Adrenal gland (tissue), 12 donors: Measurements from ENCODE around the gene C12orf56. TPM values are rescaled to one million over a fixed set of nuclear protein-coding genes. Genes with fewer than 3 reads are reported as not detected.

ENCODE experiments used
- DNase-seq, 7 donors: peaks; one replicate each; pipeline ENCODE4 v3.0.0-alpha.2; 2019 to 2020
- H3K27ac ChIP-seq, 5 donors: fragments of 200-600 bp; sonication (generic) in 4 of 5; 1 replicate in 3 of 5; 2 replicates in 2 of 5; pipeline versions ENCODE4 v1.5.1 to v1.8.0; 2016 to 2020; ENCODE audit warnings: mild to moderate bottlenecking in 1 of 5
- H3K27me3 ChIP-seq: fragments of 200-600 bp; 2 replicates; pipeline ENCODE4 v1.8.0; 2021
- H3K36me3 ChIP-seq, 2 donors: fragments of 200-600 bp; replicated peaks in 1 of 2; 1 replicate in 1 of 2; 2 replicates in 1 of 2; pipeline versions ENCODE4 v1.5.1 to v1.8.0; 2018 to 2022
- H3K4me1 ChIP-seq, 2 donors: fragments of 200-600 bp; replicated peaks in 1 of 2; 1 replicate in 1 of 2; 2 replicates in 1 of 2; pipeline versions ENCODE4 v1.5.1 to v1.8.0; 2018 to 2021
- H3K4me3 ChIP-seq, 4 donors: fragments of 200-600 bp; sonication (generic) in 3 of 4; one replicate each; pipeline ENCODE4 v1.5.1; 2016 to 2018
- H3K9me3 ChIP-seq, 3 donors: fragments of 200-600 bp; sonication (generic) in 1 of 3; replicated peaks in 1 of 3; 1 replicate in 2 of 3; 2 replicates in 1 of 3; pipeline versions ENCODE4 v1.5.1 to v1.8.0; 2016 to 2021
- POLR2A ChIP-seq, 2 donors: fragments of 450-650 bp; IDR thresholded peaks; one replicate each; pipeline ENCODE4 v1.6.1; 2017; ENCODE audit warnings: antibody characterized with exemption in 2 of 2, mild to moderate bottlenecking in 2 of 2, moderate library complexity in 1 of 2
- WGBS, 4 donors: extraction: QIAGEN DNeasy Blood & Tissue Kit in 2 of 4; methylation state at CpG; one replicate each; pipeline versions ENCODE4 v1.1.5 to v1.1.7; 2013 to 2017; 5-methylcytosine and 5-hydroxymethylcytosine counted together
- intact Hi-C, 2 donors: fragments of 100-400 bp; cut with DNase I; formaldehyde crosslinking; loops; one replicate each; pipeline versions ENCODE4 v1.14.1 to v1.15.0; 2022 to 2023
- polyA plus RNA-seq, 3 donors: library from polyadenylated mRNA; stranded (reverse); fragments of 200-250 nt in 2 of 3; fragments of 350-450 nt in 1 of 3; fragmentation: Illumina TruSeq in 1 of 3; extraction: RNeasy Lipid Tissue Mini Kit (QIAGEN cat#74804) in 1 of 3; gene quantifications; one replicate each; pipeline ENCODE4 v1.2.3, GENCODE V29; 2013 to 2014
- total RNA-seq, 9 donors: library from RNA; depleted of rRNA in 4 of 9; stranded (reverse); fragments of >200 nt in 4 of 9; fragments of 120-200 nt in 1 of 9; fragmentation: NEBNext Ultra II Directional in 1 of 9; extraction: Animal tissue kit (Norgen Biotek cat#: 25700) in 1 of 9; gene quantifications; one replicate each; pipeline versions ENCODE4 v1.1.0 to v1.2.4, GENCODE V29; 2013 to 2023
- TF ChIP-seq, protein P1 (sequence below), 6 experiments: fragments of 450-650 bp in 4 of 6; fragments of 200-600 bp in 2 of 6; sonication (generic) in 1 of 6; IDR thresholded peaks; 1 replicate in 5 of 6; 2 replicates in 1 of 6; pipeline versions ENCODE4 v1.5.1 to v1.8.0; 2016 to 2021; ENCODE audit warnings: antibody characterized with exemption in 6 of 6, mild to moderate bottlenecking in 2 of 6, moderate library complexity in 1 of 6
- donor health status: healthy with polysubstance abuse.
- donor health status: Bipolar disorder and iron deficiency.
- donor health status: DM: yes; HTN: yes; CAD: no.
- donor health status: DM: no; HTN: no; CAD: no.
- donor health status: DM: no; HTN: no; CAD: no.
- donor health status: DM: yes; HTN: yes; CAD: no.

C12orf56 gene
- total and polyA plus RNA-seq, 12 donors, result 0.07 to 0.11 TPM; not detected in 10

DNA sequence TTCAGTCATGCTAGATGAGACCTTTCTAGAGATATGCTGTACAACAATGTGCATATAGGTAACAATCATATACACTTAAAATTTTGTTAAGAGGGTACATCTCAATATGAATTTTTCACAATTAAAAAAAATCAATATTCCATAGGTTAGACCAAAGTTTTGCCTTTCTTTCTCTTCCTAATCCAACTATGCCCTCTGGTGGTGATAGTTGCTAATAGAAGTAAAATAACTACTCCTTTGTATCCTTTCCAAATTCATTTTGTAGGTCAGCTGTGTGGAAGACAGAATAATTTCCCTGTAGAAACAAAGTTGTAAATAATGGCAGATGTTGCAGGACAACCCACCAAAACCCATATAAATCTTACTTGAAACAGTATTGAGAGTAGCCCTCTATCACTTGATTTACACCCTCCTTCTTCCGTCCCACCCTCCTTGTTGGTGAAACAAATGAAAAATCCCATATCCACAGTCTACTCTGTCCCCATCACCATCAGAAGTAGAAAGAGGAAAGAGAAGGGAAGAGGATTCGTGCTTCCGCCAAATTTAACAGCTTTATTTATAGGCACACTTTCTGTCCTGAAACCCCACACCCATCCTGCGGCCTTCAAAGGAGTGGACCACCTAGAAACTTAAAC, 134.3 kb downstream of the C12orf56 start:
- intact Hi-C loops, result loop anchor here (2.0 to 10.0 kb wide), 3 partner anchors 171 to 419 kb away; no protein-coding TSS in a partner anchor
- Histone ChIP-seq H3K4me1 (peaks cover 6 to 12% of the 10 kb centered on the region in 2 donors), H3K4me3 (no peak overlapping the region), H3K27ac (no peak overlapping the region), H3K36me3 (no peaks in the 10 kb centered on the region), H3K9me3 (no peaks in the 10 kb centered on the region), H3K27me3 (no peaks in the 10 kb centered on the region)
- no peak for DNase-seq
- TF ChIP-seq, protein P1, sequence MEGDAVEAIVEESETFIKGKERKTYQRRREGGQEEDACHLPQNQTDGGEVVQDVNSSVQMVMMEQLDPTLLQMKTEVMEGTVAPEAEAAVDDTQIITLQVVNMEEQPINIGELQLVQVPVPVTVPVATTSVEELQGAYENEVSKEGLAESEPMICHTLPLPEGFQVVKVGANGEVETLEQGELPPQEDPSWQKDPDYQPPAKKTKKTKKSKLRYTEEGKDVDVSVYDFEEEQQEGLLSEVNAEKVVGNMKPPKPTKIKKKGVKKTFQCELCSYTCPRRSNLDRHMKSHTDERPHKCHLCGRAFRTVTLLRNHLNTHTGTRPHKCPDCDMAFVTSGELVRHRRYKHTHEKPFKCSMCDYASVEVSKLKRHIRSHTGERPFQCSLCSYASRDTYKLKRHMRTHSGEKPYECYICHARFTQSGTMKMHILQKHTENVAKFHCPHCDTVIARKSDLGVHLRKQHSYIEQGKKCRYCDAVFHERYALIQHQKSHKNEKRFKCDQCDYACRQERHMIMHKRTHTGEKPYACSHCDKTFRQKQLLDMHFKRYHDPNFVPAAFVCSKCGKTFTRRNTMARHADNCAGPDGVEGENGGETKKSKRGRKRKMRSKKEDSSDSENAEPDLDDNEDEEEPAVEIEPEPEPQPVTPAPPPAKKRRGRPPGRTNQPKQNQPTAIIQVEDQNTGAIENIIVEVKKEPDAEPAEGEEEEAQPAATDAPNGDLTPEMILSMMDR (IDR thresholded peaks at IDR 0.05), result peak; percentile 66 to 88 (median 84)
- TF ChIP-seq POLR2A (IDR thresholded peaks at IDR 0.05), result no peak
- 54 to 68% (median 60%) methylated on average over 4 of the region's 4 CpGs for WGBS, 4 donors

DNA sequence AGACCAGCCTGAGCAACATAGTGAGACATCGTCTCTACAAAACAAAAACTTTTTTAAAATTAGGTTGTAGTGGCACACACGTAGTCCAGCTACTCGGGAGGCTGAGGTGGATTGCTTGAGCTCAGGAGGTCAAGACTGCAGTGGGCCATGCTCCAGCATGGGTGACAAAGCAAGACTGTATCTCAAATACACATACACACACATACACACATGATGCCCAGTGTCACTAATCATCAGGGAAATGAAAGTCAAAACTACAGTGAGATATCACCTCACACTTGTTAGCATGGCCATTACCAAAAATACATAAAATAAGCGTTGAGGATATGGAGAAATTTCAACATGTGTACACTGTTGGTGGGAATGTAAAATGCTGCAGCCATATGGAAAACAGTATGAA, 135.3 kb downstream of the C12orf56 start:
- no peak overlapping the region for H3K4me3 ChIP-seq
- no peak overlapping the region for H3K27ac ChIP-seq
- no peaks in the 10 kb centered on the region for H3K9me3 ChIP-seq
- H3K27me3 ChIP-seq, result no peaks in the 10 kb centered on the region
- peaks cover 6 to 12% of the 10 kb centered on the region in 2 donors for H3K4me1 ChIP-seq
- DNase-seq, result no peak
- intact Hi-C loops, result loop anchor here (5.0 to 10.0 kb wide), 2 partner anchors 170 to 418 kb away; no protein-coding TSS in a partner anchor
- TF ChIP-seq POLR2A (IDR thresholded peaks at IDR 0.05), result no peak
- TF ChIP-seq, protein P1 (IDR thresholded peaks at IDR 0.05), result no peak
- 50 to 67% (median 59%) methylated on average over 4 of the region's 4 CpGs for WGBS, 4 donors
- no peaks in the 10 kb centered on the region for H3K36me3 ChIP-seq

DNA sequence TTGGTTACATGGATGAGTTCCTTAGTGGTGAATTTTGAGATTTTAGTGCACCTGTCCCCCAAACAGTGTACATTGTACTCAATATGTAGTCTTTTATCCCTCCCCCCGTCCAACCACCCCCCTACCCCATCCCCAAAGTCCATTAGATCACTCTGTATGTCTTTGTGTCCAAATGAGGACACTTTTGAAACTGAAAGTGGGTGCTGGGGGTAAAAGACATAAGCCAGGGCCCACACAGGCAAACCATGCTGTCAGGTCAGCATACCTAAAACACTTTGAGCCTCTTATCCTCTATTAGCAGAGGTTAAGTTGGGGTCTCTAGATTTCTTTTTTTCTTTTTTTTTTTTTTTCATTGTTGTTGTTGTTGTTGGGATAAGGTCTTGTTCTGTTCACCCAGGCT, 137.2 kb downstream of the C12orf56 start:
- WGBS, 4 donors, result 28 to 67% (median 60%) methylated on average over 1 of the region's 1 CpG
- H3K9me3 ChIP-seq, result no peaks in the 10 kb centered on the region

DNA sequence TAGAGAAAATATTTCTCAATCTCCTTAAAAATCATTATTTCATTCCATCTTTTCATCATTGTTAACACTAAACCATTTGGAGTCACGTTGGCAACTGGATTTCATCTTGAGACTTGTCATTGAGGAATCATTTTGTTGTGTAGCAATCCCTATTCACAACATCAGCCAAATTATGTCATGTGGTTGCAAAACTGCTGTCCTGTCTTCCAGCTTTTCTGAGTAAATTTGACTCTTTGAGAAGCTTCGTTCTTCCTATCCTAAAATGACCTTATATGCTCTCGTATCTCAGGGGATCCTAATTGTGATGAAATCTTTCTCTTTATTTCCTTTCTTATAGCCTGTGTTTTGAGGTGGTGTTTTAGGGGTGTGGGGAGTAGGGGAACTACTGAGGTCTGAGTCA, 137.9 kb downstream of the C12orf56 start:
- Histone ChIP-seq H3K27ac (peak overlapping the region in 3 of 5 donors; percentile 34 to 66 (median 56)), H3K9me3 (no peaks in the 10 kb centered on the region), H3K4me3 (no peak overlapping the region), H3K36me3 (no peaks in the 10 kb centered on the region), H3K4me1 (peaks cover 6 to 12% of the 10 kb centered on the region in 2 donors), H3K27me3 (no peaks in the 10 kb centered on the region)
- intact Hi-C loops, result loop anchor here in 1 of 2 donors (10.0 kb wide), 1 partner anchor 168 kb away; no protein-coding TSS in a partner anchor
- TF ChIP-seq, protein P1 (IDR thresholded peaks at IDR 0.05), result no peak
- no peak for TF ChIP-seq POLR2A (IDR thresholded peaks at IDR 0.05)
- WGBS, 4 donors, result 21 to 31% (median 24%) methylated on average over 3 of the region's 3 CpGs
- DNase-seq, result peak in 4 of 7 donors; percentile 26 to 64 (median 30)

More for the DNA sequence above, 137.2 kb downstream of the C12orf56 start:
- Histone ChIP-seq H3K4me1 (peaks cover 6 to 12% of the 10 kb centered on the region in 2 donors), H3K27ac (peak overlapping the region in 3 of 5 donors; percentile 34 to 66 (median 56)), H3K27me3 (no peaks in the 10 kb centered on the region), H3K36me3 (no peaks in the 10 kb centered on the region), H3K4me3 (no peak overlapping the region)
- no peak for DNase-seq
- TF ChIP-seq, protein P1 (IDR thresholded peaks at IDR 0.05), result no peak
- no peak for TF ChIP-seq POLR2A (IDR thresholded peaks at IDR 0.05)
- intact Hi-C loops, result loop anchor here in 1 of 2 donors (10.0 kb wide), 1 partner anchor 169 kb away; no protein-coding TSS in a partner anchor
